Midbrain (tissue), 1 donor: ENCODE measurements around the gene GFI1.
"Not testable (repeated sequence)": the region's sequence is repeated elsewhere in the genome, so short reads cannot be mapped to it uniquely, and the experiment has no call there.

Experiments
- DNase-seq: peaks from one replicate; lab custom pipeline; 2025; lab: John Stamatoyannopoulos, UW

GFI1 gene

GRCh38 chr1:92465256-92465647 is 21.5 kb downstream of the GFI1 start:
- DNase-seq: no peak

GRCh38 chr1:92464588-92465255 is 22.0 kb downstream of the GFI1 start:
- no peak for DNase-seq

- DNase-seq: no peak
Observed at GRCh38 chr1:92461364-92462097, 25.2 kb downstream of the GFI1 start.

GRCh38 chr1:92459871-92460320 is 26.8 kb downstream of the GFI1 start:
- peak; percentile 13 for DNase-seq

- DNase-seq: no peak
Observed at GRCh38 chr1:92458146-92458545, 28.6 kb downstream of the GFI1 start.

- no peak for DNase-seq
Observed at GRCh38 chr1:92447976-92448375, 38.7 kb downstream of the GFI1 start.

GRCh38 chr1:92447033-92447681 is 39.6 kb downstream of the GFI1 start:
- DNase-seq: no peak

GRCh38 chr1:92446546-92446945 is 40.2 kb downstream of the GFI1 start:
- DNase-seq: no peak

- no peak for DNase-seq
Observed at GRCh38 chr1:92445865-92446264, 40.9 kb downstream of the GFI1 start.

GRCh38 chr1:92444351-92444750 is 42.4 kb downstream of the GFI1 start:
- no peak for DNase-seq

- DNase-seq: no peak
Observed at GRCh38 chr1:92443893-92444292, 42.8 kb downstream of the GFI1 start.

- DNase-seq: no peak
Observed at GRCh38 chr1:92442351-92442750, 44.4 kb downstream of the GFI1 start.

- DNase-seq: no peak
Observed at GRCh38 chr1:92441697-92442342, 44.9 kb downstream of the GFI1 start.

- DNase-seq: no peak
Observed at GRCh38 chr1:92441316-92441696, 45.4 kb downstream of the GFI1 start.

- DNase-seq: no peak
Observed at GRCh38 chr1:92439291-92439690, 47.4 kb downstream of the GFI1 start.

GRCh38 chr1:92434572-92434971 is 52.2 kb downstream of the GFI1 start:
- DNase-seq: not testable (repeated sequence)

- DNase-seq: no peak
Observed at GRCh38 chr1:92430030-92430429, 56.7 kb downstream of the GFI1 start.

- DNase-seq: no peak
Observed at GRCh38 chr1:92425617-92426016, 61.1 kb downstream of the GFI1 start.
